CMK (cell line): Measurements from ENCODE around the gene NCAM1.

Experiments used
- DNase-seq: peaks from one replicate; pipeline ENCODE4 v3.0.0-alpha.2; 2010; ENCODE audit warnings: low read depth

The NCAM1 gene

GRCh38 chr11:113087706-113088105 lies 126.5 kb downstream of the NCAM1 start:
- no peak for DNase-seq

- no peak for DNase-seq
These were observed 129.7 kb downstream of the NCAM1 start for GRCh38 chr11:113090716-113091480.

GRCh38 chr11:113091481-113091780 lies 130.2 kb downstream of the NCAM1 start:
- DNase-seq, result no peak

GRCh38 chr11:113096648-113097047 lies 135.4 kb downstream of the NCAM1 start:
- no peak for DNase-seq

GRCh38 chr11:113103932-113104690 lies 142.9 kb downstream of the NCAM1 start:
- no peak for DNase-seq

GRCh38 chr11:113104691-113105251 lies 143.6 kb downstream of the NCAM1 start:
- DNase-seq, result no peak

- no peak for DNase-seq
These were observed 144.4 kb downstream of the NCAM1 start for GRCh38 chr11:113105592-113105991.

GRCh38 chr11:113106507-113106906 lies 145.3 kb downstream of the NCAM1 start:
- no peak for DNase-seq

- no peak for DNase-seq
These were observed 148.8 kb downstream of the NCAM1 start for GRCh38 chr11:113110046-113110445.

- no peak for DNase-seq
These were observed 149.9 kb downstream of the NCAM1 start for GRCh38 chr11:113111156-113111555.

- no peak for DNase-seq
These were observed 151.1 kb downstream of the NCAM1 start for GRCh38 chr11:113112307-113112706.

GRCh38 chr11:113113801-113114704 lies 152.8 kb downstream of the NCAM1 start:
- no peak for DNase-seq

- DNase-seq, result no peak
These were observed 153.4 kb downstream of the NCAM1 start for GRCh38 chr11:113114705-113115027.

GRCh38 chr11:113118104-113118503 lies 156.9 kb downstream of the NCAM1 start:
- DNase-seq, result no peak

GRCh38 chr11:113119074-113119473 lies 157.9 kb downstream of the NCAM1 start:
- no peak for DNase-seq

GRCh38 chr11:113119966-113120736 lies 158.9 kb downstream of the NCAM1 start:
- DNase-seq, result no peak

GRCh38 chr11:113121746-113122145 lies 160.5 kb downstream of the NCAM1 start:
- no peak for DNase-seq

- no peak for DNase-seq
These were observed 162.8 kb downstream of the NCAM1 start for GRCh38 chr11:113124006-113124405.

GRCh38 chr11:113124578-113124977 lies 163.4 kb downstream of the NCAM1 start:
- DNase-seq, result no peak

GRCh38 chr11:113129261-113129992 lies 168.2 kb downstream of the NCAM1 start:
- no peak for DNase-seq
